ENCODE measurements around the gene PEBP1.

PEBP1 gene

DNA sequence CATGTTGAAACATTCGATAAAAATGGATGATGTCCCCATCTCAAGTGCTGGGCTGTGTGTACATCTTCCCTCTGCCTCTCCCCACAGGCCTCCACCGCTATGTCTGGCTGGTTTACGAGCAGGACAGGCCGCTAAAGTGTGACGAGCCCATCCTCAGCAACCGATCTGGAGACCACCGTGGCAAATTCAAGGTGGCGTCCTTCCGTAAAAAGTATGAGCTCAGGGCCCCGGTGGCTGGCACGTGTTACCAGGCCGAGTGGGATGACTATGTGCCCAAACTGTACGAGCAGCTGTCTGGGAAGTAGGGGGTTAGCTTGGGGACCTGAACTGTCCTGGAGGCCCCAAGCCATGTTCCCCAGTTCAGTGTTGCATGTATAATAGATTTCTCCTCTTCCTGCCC lies 8.6 kb downstream of the PEBP1 start:
- Histone ChIP-seq H3K4me2 (ENCODE audit: low read length, poor library complexity, severe bottlenecking) (no peak overlapping the region), H3K36me3 (ENCODE audit: control insufficient read depth in 1 of 2, insufficient read depth in 2 of 2, low read depth in 1 of 2, low read length in 2 of 2) (peaks cover 57 to 89% of the 10 kb centered on the region in 2 experiments), H3K4me1 (ENCODE audit: control insufficient read depth, insufficient read depth, low read depth, low read length) (peaks cover 2% of the 10 kb centered on the region), H3K23ac (ENCODE audit: low read length in 2 of 2) (no peak overlapping the region), H3K4me3 (ENCODE audit: insufficient read depth in 1 of 2, low read depth in 1 of 2, low read length in 2 of 2) (no peak overlapping the region), H3K9ac (ENCODE audit: low read length) (no peak overlapping the region), H2BK5ac (ENCODE audit: low read depth, low read length, poor library complexity, severe bottlenecking) (no peak overlapping the region), H3K18ac (ENCODE audit: low read depth in 1 of 2, low read length in 2 of 2) (no peak overlapping the region), H2AFZ (ENCODE audit: low read depth, low read length) (no peak overlapping the region), H3K27ac (ENCODE audit: low read length, poor library complexity, severe bottlenecking) (no peak overlapping the region), H2BK15ac (ENCODE audit: low read depth, poor library complexity, severe bottlenecking) (no peak overlapping the region), H2AK5ac (ENCODE audit: low read length, severe bottlenecking) (no peak overlapping the region), H3K4ac (ENCODE audit: low read depth in 1 of 2, low read length in 2 of 2) (no peak overlapping the region), H4K8ac (ENCODE audit: low read length) (no peak overlapping the region), H3K79me1 (replicated peaks; ENCODE audit: low read length, poor library complexity, severe bottlenecking) (peaks cover 21% of the 10 kb centered on the region), H2BK120ac (ENCODE audit: low read depth, low read length) (no peak overlapping the region), H2BK12ac (ENCODE audit: low read length in 2 of 2) (no peak overlapping the region), H3K27me3 (ENCODE audit: control insufficient read depth in 1 of 2, insufficient read depth in 1 of 2, low read length in 2 of 2) (no peaks in the 10 kb centered on the region), H4K91ac (ENCODE audit: low read length) (no peak overlapping the region), H3K14ac (ENCODE audit: low read length in 2 of 2) (no peak overlapping the region), H3K9me3 (ENCODE audit: control insufficient read depth, low read length) (no peaks in the 10 kb centered on the region)
- 97% methylated on average over 13 of the region's 13 CpGs for WGBS
- no peak for DNase-seq

DNA sequence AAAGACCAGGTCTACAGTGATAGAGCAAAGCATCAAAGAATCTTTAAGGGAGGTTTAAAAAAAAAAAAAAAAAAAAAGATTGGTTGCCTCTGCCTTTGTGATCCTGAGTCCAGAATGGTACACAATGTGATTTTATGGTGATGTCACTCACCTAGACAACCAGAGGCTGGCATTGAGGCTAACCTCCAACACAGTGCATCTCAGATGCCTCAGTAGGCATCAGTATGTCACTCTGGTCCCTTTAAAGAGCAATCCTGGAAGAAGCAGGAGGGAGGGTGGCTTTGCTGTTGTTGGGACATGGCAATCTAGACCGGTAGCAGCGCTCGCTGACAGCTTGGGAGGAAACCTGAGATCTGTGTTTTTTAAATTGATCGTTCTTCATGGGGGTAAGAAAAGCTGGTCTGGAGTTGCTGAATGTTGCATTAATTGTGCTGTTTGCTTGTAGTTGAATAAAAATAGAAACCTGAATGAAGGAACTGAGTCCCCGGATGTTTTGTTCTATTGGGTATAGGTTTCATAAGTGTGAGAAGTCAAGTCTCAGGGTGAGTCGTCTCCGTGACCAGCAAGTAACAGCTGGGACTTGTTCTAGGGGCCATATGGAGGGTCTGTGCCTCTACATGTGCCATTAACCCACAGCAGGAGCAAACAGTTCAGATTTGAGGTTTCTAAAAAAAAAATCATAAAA lies 9.3 kb downstream of the PEBP1 start:
- no peak overlapping the region for H3K9ac ChIP-seq (ENCODE audit: low read length)
- no peaks in the 10 kb centered on the region for H3K9me3 ChIP-seq (ENCODE audit: control insufficient read depth, low read length)
- no peak overlapping the region for H3K4me3 ChIP-seq (ENCODE audit: insufficient read depth in 1 of 2, low read depth in 1 of 2, low read length in 2 of 2)
- no peak overlapping the region for H3K18ac ChIP-seq (ENCODE audit: low read depth in 1 of 2, low read length in 2 of 2)
- H4K91ac ChIP-seq (ENCODE audit: low read length), result no peak overlapping the region
- no peak for DNase-seq
- no peaks in the 10 kb centered on the region for H3K4me1 ChIP-seq (ENCODE audit: control insufficient read depth, insufficient read depth, low read depth, low read length)
- no peak overlapping the region for H3K27ac ChIP-seq (ENCODE audit: low read length, poor library complexity, severe bottlenecking)
- peaks cover 20% of the 10 kb centered on the region for H3K79me1 ChIP-seq (replicated peaks; ENCODE audit: low read length, poor library complexity, severe bottlenecking)
- H3K4me2 ChIP-seq (ENCODE audit: low read length, poor library complexity, severe bottlenecking), result no peak overlapping the region
- no peak overlapping the region for H2AK5ac ChIP-seq (ENCODE audit: low read length, severe bottlenecking)
- H3K4ac ChIP-seq (ENCODE audit: low read depth in 1 of 2, low read length in 2 of 2), result no peak overlapping the region
- H2AFZ ChIP-seq (ENCODE audit: low read depth, low read length), result no peak overlapping the region
- H4K8ac ChIP-seq (ENCODE audit: low read length), result no peak overlapping the region
- H2BK120ac ChIP-seq (ENCODE audit: low read depth, low read length), result no peak overlapping the region
- WGBS, result 95% methylated on average over 7 of the region's 7 CpGs
- H2BK15ac ChIP-seq (ENCODE audit: low read depth, poor library complexity, severe bottlenecking), result no peak overlapping the region
- H2BK12ac ChIP-seq (ENCODE audit: low read length in 2 of 2), result no peak overlapping the region
- no peak overlapping the region for H2BK5ac ChIP-seq (ENCODE audit: low read depth, low read length, poor library complexity, severe bottlenecking)
- peaks cover 54 to 89% of the 10 kb centered on the region in 2 experiments for H3K36me3 ChIP-seq (ENCODE audit: control insufficient read depth in 1 of 2, insufficient read depth in 2 of 2, low read depth in 1 of 2, low read length in 2 of 2)
- no peak overlapping the region for H3K14ac ChIP-seq (ENCODE audit: low read length in 2 of 2)
- H3K23ac ChIP-seq (ENCODE audit: low read length in 2 of 2), result peak overlapping the region in 1 of 2 experiments; percentile 42
- no peaks in the 10 kb centered on the region for H3K27me3 ChIP-seq (ENCODE audit: control insufficient read depth in 1 of 2, insufficient read depth in 1 of 2, low read length in 2 of 2)

DNA sequence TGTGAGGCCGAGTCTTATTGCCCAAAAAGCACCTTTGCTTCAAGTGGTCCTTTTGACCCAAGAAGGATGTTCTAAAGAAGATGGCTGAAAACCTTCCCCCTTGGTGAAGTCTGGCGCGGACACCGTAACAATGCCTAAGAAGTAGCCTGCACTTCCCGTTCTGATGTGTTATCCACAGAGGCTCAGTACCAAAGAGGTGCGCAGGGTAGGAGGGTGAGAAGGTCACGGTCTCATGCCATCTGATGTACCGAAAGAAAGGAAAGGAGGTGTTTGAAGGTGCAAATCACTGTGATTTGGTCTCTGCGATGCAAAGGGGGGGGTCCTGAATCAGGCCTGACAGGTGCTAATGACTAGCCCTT lies 9.9 kb downstream of the PEBP1 start:
- no peak overlapping the region for H3K4ac ChIP-seq (ENCODE audit: low read depth in 1 of 2, low read length in 2 of 2)
- DNase-seq, result no peak
- no peak overlapping the region for H2BK120ac ChIP-seq (ENCODE audit: low read depth, low read length)
- no peak overlapping the region for H4K8ac ChIP-seq (ENCODE audit: low read length)
- no peak overlapping the region for H3K9ac ChIP-seq (ENCODE audit: low read length)
- H2AFZ ChIP-seq (ENCODE audit: low read depth, low read length), result no peak overlapping the region
- peaks cover 49 to 88% of the 10 kb centered on the region in 2 experiments for H3K36me3 ChIP-seq (ENCODE audit: control insufficient read depth in 1 of 2, insufficient read depth in 2 of 2, low read depth in 1 of 2, low read length in 2 of 2)
- H3K4me3 ChIP-seq (ENCODE audit: insufficient read depth in 1 of 2, low read depth in 1 of 2, low read length in 2 of 2), result no peak overlapping the region
- no peak overlapping the region for H3K4me2 ChIP-seq (ENCODE audit: low read length, poor library complexity, severe bottlenecking)
- no peaks in the 10 kb centered on the region for H3K27me3 ChIP-seq (ENCODE audit: control insufficient read depth in 1 of 2, insufficient read depth in 1 of 2, low read length in 2 of 2)
- no peak overlapping the region for H3K23ac ChIP-seq (ENCODE audit: low read length in 2 of 2)
- H2BK5ac ChIP-seq (ENCODE audit: low read depth, low read length, poor library complexity, severe bottlenecking), result no peak overlapping the region
- H3K18ac ChIP-seq (ENCODE audit: low read depth in 1 of 2, low read length in 2 of 2), result no peak overlapping the region
- H3K9me3 ChIP-seq (ENCODE audit: control insufficient read depth, low read length), result no peaks in the 10 kb centered on the region
- H3K27ac ChIP-seq (ENCODE audit: low read length, poor library complexity, severe bottlenecking), result no peak overlapping the region
- H2AK5ac ChIP-seq (ENCODE audit: low read length, severe bottlenecking), result no peak overlapping the region
- no peak overlapping the region for H4K91ac ChIP-seq (ENCODE audit: low read length)
- WGBS, result 89% methylated on average over 9 of the region's 9 CpGs
- H2BK15ac ChIP-seq (ENCODE audit: low read depth, poor library complexity, severe bottlenecking), result no peak overlapping the region
- H3K4me1 ChIP-seq (ENCODE audit: control insufficient read depth, insufficient read depth, low read depth, low read length), result no peaks in the 10 kb centered on the region
- no peak overlapping the region for H3K14ac ChIP-seq (ENCODE audit: low read length in 2 of 2)
- H2BK12ac ChIP-seq (ENCODE audit: low read length in 2 of 2), result no peak overlapping the region
- H3K79me1 ChIP-seq (replicated peaks; ENCODE audit: low read length, poor library complexity, severe bottlenecking), result peaks cover 20% of the 10 kb centered on the region

GRCh38 chr12:118148287-118148686 lies 12.4 kb downstream of the PEBP1 start:
- no peak overlapping the region for H2BK15ac ChIP-seq (ENCODE audit: low read depth, poor library complexity, severe bottlenecking)
- no peak overlapping the region for H2BK120ac ChIP-seq (ENCODE audit: low read depth, low read length)
- H3K27ac ChIP-seq (ENCODE audit: low read length, poor library complexity, severe bottlenecking), result no peak overlapping the region
- WGBS, result 100% methylated on average over 2 of the region's 5 CpGs
- no peaks in the 10 kb centered on the region for H3K27me3 ChIP-seq (ENCODE audit: control insufficient read depth in 1 of 2, insufficient read depth in 1 of 2, low read length in 2 of 2)
- no peak overlapping the region for H3K23ac ChIP-seq (ENCODE audit: low read length in 2 of 2)
- H4K8ac ChIP-seq (ENCODE audit: low read length), result no peak overlapping the region
- no peak overlapping the region for H3K9ac ChIP-seq (ENCODE audit: low read length)
- no peak overlapping the region for H3K4me2 ChIP-seq (ENCODE audit: low read length, poor library complexity, severe bottlenecking)
- peaks cover 48 to 90% of the 10 kb centered on the region in 2 experiments for H3K36me3 ChIP-seq (ENCODE audit: control insufficient read depth in 1 of 2, insufficient read depth in 2 of 2, low read depth in 1 of 2, low read length in 2 of 2)
- no peaks in the 10 kb centered on the region for H3K9me3 ChIP-seq (ENCODE audit: control insufficient read depth, low read length)
- H3K14ac ChIP-seq (ENCODE audit: low read length in 2 of 2), result no peak overlapping the region
- peaks cover 13% of the 10 kb centered on the region for H3K79me1 ChIP-seq (replicated peaks; ENCODE audit: low read length, poor library complexity, severe bottlenecking)
- H2BK5ac ChIP-seq (ENCODE audit: low read depth, low read length, poor library complexity, severe bottlenecking), result no peak overlapping the region
- no peak overlapping the region for H3K4me3 ChIP-seq (ENCODE audit: insufficient read depth in 1 of 2, low read depth in 1 of 2, low read length in 2 of 2)
- H2AK5ac ChIP-seq (ENCODE audit: low read length, severe bottlenecking), result no peak overlapping the region
- no peak overlapping the region for H3K4ac ChIP-seq (ENCODE audit: low read depth in 1 of 2, low read length in 2 of 2)
- no peak overlapping the region for H3K18ac ChIP-seq (ENCODE audit: low read depth in 1 of 2, low read length in 2 of 2)
- H3K4me1 ChIP-seq (ENCODE audit: control insufficient read depth, insufficient read depth, low read depth, low read length), result no peaks in the 10 kb centered on the region
- no peak overlapping the region for H2AFZ ChIP-seq (ENCODE audit: low read depth, low read length)
- DNase-seq, result no peak
- H4K91ac ChIP-seq (ENCODE audit: low read length), result no peak overlapping the region
- no peak overlapping the region for H2BK12ac ChIP-seq (ENCODE audit: low read length in 2 of 2)

All from mesenchymal stem cell (in vitro differentiated cells and primary cell).